ENCODE results near the gene CHST14. TPM values are rescaled to one million over a fixed set of nuclear protein-coding genes. Genes with fewer than 3 reads are reported as not detected.

Gene CHST14
- total and polyA plus RNA-seq, 2 donors (not counting 1 experiment from before 2014, with no cell fraction given) = 7.4 to 18.8 TPM

DNA sequence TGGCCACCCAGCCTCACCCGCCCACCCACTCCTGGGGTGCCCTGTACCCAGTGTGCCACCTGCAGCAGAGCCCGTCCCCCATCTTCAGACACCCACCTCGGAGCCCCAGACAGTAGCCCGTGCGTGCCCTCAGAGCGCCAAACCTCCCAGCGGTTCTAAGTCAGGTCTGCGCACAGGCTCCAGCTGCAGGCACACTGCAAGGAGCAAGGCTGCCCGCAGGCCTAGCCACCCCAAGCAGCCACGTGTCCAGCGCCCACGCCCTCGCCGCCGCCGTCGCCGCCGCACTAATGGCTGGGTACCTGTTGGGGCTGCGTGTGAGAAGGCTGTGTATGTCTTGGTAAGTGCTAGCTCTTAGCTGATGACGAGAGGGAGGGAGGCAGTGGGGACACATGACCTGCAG, 8.8 kb upstream of the CHST14 start:
- no peaks in the 10 kb centered on the region for H3K9me3 ChIP-seq (ENCODE audit: control insufficient read depth, insufficient read depth, low read depth, low read length)
- DNase-seq (ENCODE audit: low read depth in 2 of 2) = no peak
- no peak overlapping the region for H2AFZ ChIP-seq (ENCODE audit: low read length)
- no peaks in the 10 kb centered on the region for H3K79me2 ChIP-seq (ENCODE audit: control insufficient read depth, insufficient read depth, low read length)
- H3K4me3 ChIP-seq (replicated peaks in 1 of 4; ENCODE audit: control extremely low read depth in 1 of 4, insufficient read depth in 1 of 4, low read depth in 3 of 4, low read length in 4 of 4) = no peak overlapping the region
- no peaks in the 10 kb centered on the region for H4K20me1 ChIP-seq (ENCODE audit: control insufficient read depth, extremely low read depth, insufficient read depth, low read length)
- peaks cover 7% of the 10 kb centered on the region for H3K36me3 ChIP-seq (ENCODE audit: control insufficient read depth, insufficient read depth, low read length)
- no peaks in the 10 kb centered on the region for H3K4me1 ChIP-seq (ENCODE audit: control insufficient read depth, extremely low read depth, insufficient read depth, low read length)
- no peaks in the 10 kb centered on the region for H3K27me3 ChIP-seq (ENCODE audit: control insufficient read depth, insufficient read depth, low read length)
- no peak for TF ChIP-seq EZH2 (IDR thresholded peaks at IDR 0.05; ENCODE audit: low read length, missing control alignments)
- TF ChIP-seq, protein P1, sequence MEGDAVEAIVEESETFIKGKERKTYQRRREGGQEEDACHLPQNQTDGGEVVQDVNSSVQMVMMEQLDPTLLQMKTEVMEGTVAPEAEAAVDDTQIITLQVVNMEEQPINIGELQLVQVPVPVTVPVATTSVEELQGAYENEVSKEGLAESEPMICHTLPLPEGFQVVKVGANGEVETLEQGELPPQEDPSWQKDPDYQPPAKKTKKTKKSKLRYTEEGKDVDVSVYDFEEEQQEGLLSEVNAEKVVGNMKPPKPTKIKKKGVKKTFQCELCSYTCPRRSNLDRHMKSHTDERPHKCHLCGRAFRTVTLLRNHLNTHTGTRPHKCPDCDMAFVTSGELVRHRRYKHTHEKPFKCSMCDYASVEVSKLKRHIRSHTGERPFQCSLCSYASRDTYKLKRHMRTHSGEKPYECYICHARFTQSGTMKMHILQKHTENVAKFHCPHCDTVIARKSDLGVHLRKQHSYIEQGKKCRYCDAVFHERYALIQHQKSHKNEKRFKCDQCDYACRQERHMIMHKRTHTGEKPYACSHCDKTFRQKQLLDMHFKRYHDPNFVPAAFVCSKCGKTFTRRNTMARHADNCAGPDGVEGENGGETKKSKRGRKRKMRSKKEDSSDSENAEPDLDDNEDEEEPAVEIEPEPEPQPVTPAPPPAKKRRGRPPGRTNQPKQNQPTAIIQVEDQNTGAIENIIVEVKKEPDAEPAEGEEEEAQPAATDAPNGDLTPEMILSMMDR (conservative IDR thresholded peaks at IDR 0.05 in 1 of 2, IDR thresholded peaks at IDR 0.05 in 1 of 2; ENCODE audit: low read depth in 1 of 2, low read length in 2 of 2) = no peak
- H3K4me2 ChIP-seq (ENCODE audit: extremely low read depth, insufficient read depth, low read length) = no peak overlapping the region
- H3K27ac ChIP-seq (ENCODE audit: insufficient read depth, low read length) = no peak overlapping the region
- H3K9ac ChIP-seq (ENCODE audit: insufficient read depth, low read length) = no peak overlapping the region

DNA sequence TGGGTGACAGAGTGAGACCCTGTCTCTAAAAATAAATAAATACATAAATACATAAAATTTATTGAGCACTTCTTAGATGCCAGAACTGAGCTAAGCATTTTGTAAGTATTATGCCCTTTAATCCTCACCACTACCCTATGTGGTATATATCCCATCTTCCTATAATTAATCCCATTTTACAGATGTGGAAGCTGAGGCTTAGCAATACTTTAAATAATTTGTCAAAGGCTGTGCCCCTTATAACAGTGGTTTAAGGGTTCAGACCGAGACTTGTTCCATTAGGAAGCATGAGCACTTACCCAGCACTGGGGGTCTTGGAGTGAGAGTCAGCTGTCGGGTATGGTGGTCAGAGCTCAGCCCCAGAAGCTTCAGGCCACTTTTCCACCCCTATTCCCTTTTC, 7.5 kb upstream of the CHST14 start:
- Histone ChIP-seq H3K4me3 (replicated peaks in 1 of 4; ENCODE audit: control extremely low read depth in 1 of 4, insufficient read depth in 1 of 4, low read depth in 3 of 4, low read length in 4 of 4) (no peak overlapping the region), H3K27ac (ENCODE audit: insufficient read depth, low read length) (no peak overlapping the region), H4K20me1 (ENCODE audit: control insufficient read depth, extremely low read depth, insufficient read depth, low read length) (no peaks in the 10 kb centered on the region), H3K4me1 (ENCODE audit: control insufficient read depth, extremely low read depth, insufficient read depth, low read length) (no peaks in the 10 kb centered on the region), H2AFZ (ENCODE audit: low read length) (no peak overlapping the region), H3K4me2 (ENCODE audit: extremely low read depth, insufficient read depth, low read length) (no peak overlapping the region), H3K79me2 (ENCODE audit: control insufficient read depth, insufficient read depth, low read length) (no peaks in the 10 kb centered on the region), H3K36me3 (ENCODE audit: control insufficient read depth, insufficient read depth, low read length) (peaks cover 7% of the 10 kb centered on the region), H3K9ac (ENCODE audit: insufficient read depth, low read length) (no peak overlapping the region), H3K9me3 (ENCODE audit: control insufficient read depth, insufficient read depth, low read depth, low read length) (no peaks in the 10 kb centered on the region), H3K27me3 (ENCODE audit: control insufficient read depth, insufficient read depth, low read length) (no peaks in the 10 kb centered on the region)
- TF ChIP-seq, protein P1 (conservative IDR thresholded peaks at IDR 0.05 in 1 of 2, IDR thresholded peaks at IDR 0.05 in 1 of 2; ENCODE audit: low read depth in 1 of 2, low read length in 2 of 2) = no peak
- no peak for TF ChIP-seq EZH2 (IDR thresholded peaks at IDR 0.05; ENCODE audit: low read length, missing control alignments)
- DNase-seq (ENCODE audit: low read depth in 2 of 2) = no peak

DNA sequence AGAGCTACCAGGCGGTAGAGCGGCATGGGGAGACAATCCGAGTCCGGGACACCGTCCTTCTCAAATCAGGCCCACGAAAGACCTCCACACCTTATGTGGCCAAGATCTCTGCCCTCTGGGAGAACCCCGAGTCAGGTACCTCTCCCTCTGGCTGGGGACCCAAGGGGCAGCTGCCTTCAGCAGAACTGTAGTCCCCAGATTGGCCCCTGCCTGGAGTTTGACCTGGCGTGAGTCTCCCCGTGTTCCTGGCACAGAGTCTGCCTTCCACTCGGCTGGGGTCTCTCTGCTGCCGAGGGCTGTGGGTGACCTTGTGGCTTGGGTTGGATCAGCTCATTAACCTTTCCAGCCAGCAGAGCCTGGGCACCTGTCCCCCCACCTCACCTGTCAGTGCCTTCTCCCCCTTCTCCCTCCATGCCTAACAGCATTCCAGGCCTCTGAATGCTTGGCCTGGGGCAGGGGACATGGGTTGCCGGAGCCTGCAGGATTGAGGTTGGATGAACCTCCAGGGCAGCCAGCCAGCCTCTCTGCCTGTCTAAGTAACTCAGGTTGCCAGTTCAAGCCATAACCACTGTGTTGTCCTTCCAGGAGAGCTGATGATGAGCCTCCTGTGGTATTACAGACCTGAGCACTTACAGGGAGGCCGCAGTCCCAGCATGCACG, 6.8 kb upstream of the CHST14 start:
- no peaks in the 10 kb centered on the region for H4K20me1 ChIP-seq (ENCODE audit: control insufficient read depth, extremely low read depth, insufficient read depth, low read length)
- H3K36me3 ChIP-seq (ENCODE audit: control insufficient read depth, insufficient read depth, low read length) = peaks cover 3% of the 10 kb centered on the region
- no peak overlapping the region for H2AFZ ChIP-seq (ENCODE audit: low read length)
- H3K4me1 ChIP-seq (ENCODE audit: control insufficient read depth, extremely low read depth, insufficient read depth, low read length) = no peaks in the 10 kb centered on the region
- DNase-seq (ENCODE audit: low read depth in 2 of 2) = no peak
- no peaks in the 10 kb centered on the region for H3K9me3 ChIP-seq (ENCODE audit: control insufficient read depth, insufficient read depth, low read depth, low read length)
- H3K79me2 ChIP-seq (ENCODE audit: control insufficient read depth, insufficient read depth, low read length) = no peaks in the 10 kb centered on the region
- H3K9ac ChIP-seq (ENCODE audit: insufficient read depth, low read length) = no peak overlapping the region
- H3K4me3 ChIP-seq (replicated peaks in 1 of 4; ENCODE audit: control extremely low read depth in 1 of 4, insufficient read depth in 1 of 4, low read depth in 3 of 4, low read length in 4 of 4) = no peak overlapping the region
- H3K27me3 ChIP-seq (ENCODE audit: control insufficient read depth, insufficient read depth, low read length) = no peaks in the 10 kb centered on the region
- no peak for TF ChIP-seq EZH2 (IDR thresholded peaks at IDR 0.05; ENCODE audit: low read length, missing control alignments)
- TF ChIP-seq, protein P1 (conservative IDR thresholded peaks at IDR 0.05 in 1 of 2, IDR thresholded peaks at IDR 0.05 in 1 of 2; ENCODE audit: low read depth in 1 of 2, low read length in 2 of 2) = no peak
- no peak overlapping the region for H3K4me2 ChIP-seq (ENCODE audit: extremely low read depth, insufficient read depth, low read length)
- H3K27ac ChIP-seq (ENCODE audit: insufficient read depth, low read length) = no peak overlapping the region

Measured in fibroblast of lung (primary cell).